ENCODE results near the gene ABTB1. TPM values are rescaled to one million over a fixed set of nuclear protein-coding genes. Genes with fewer than 3 reads are reported as not detected.

The ABTB1 gene
- total RNA-seq, 1 experiment from 2014 or later = 12.5 TPM

- TF ChIP-seq E2F1 (CRISPR knock-in tag; IDR thresholded peaks at IDR 0.05) (no peak), PRDM15 (CRISPR knock-in tag; IDR thresholded peaks at IDR 0.05) (no peak), FOXJ3 (CRISPR knock-in tag; IDR thresholded peaks at IDR 0.05; ENCODE audit: borderline replicate concordance) (no peak)
Observed at GRCh38 chr3:127698691-127699415, 26.1 kb downstream of the ABTB1 start (continued).

- no peaks in the 10 kb centered on the region for H3K27me3 Mint-ChIP-seq (ENCODE audit: low read depth)
- DNase-seq (ENCODE audit: low spot score) = no peak
- no peak for ATAC-seq
- H3K9me3 Mint-ChIP-seq = peaks cover 17% of the 10 kb centered on the region
- H3K4me1 Mint-ChIP-seq = peaks cover 3% of the 10 kb centered on the region
- no peaks in the 10 kb centered on the region for H3K36me3 Mint-ChIP-seq
- H3K4me3 Mint-ChIP-seq = no peak overlapping the region
- CTCF ChIA-PET = interaction anchor here (0.7 to 1.1 kb wide), 4 partner anchors 8 to 124 kb away, joined by 3 to 4 read pairs (median 3); no protein-coding TSS in a partner anchor
- H3K27ac Mint-ChIP-seq = no peak overlapping the region
- TF ChIP-seq SP1 (CRISPR knock-in tag; conservative IDR thresholded peaks at IDR 0.05) = no peak
- TF ChIP-seq NR3C1 (CRISPR knock-in tag; conservative IDR thresholded peaks at IDR 0.05; ENCODE audit: low read depth) = no peak
- TF ChIP-seq USF1 (CRISPR knock-in tag; IDR thresholded peaks at IDR 0.05) = no peak
- TF ChIP-seq TEAD1 (CRISPR knock-in tag; IDR thresholded peaks at IDR 0.05) = no peak
- no peak for TF ChIP-seq ETV6 (CRISPR knock-in tag; IDR thresholded peaks at IDR 0.05)
- TF ChIP-seq CREB1 (CRISPR knock-in tag; IDR thresholded peaks at IDR 0.05) = no peak
- TF ChIP-seq FOXP1 (CRISPR knock-in tag; IDR thresholded peaks at IDR 0.05; ENCODE audit: borderline replicate concordance) = no peak
- no peak for TF ChIP-seq RELA (CRISPR knock-in tag; IDR thresholded peaks at IDR 0.05; ENCODE audit: borderline replicate concordance)
- no peak for TF ChIP-seq ZNF263 (CRISPR knock-in tag; IDR thresholded peaks at IDR 0.05; ENCODE audit: low read depth)
- TF ChIP-seq GRHL2 (CRISPR knock-in tag; IDR thresholded peaks at IDR 0.05; ENCODE audit: insufficient replicate concordance, severe bottlenecking) = no peak
- TF ChIP-seq TP53 (CRISPR knock-in tag; IDR thresholded peaks at IDR 0.05) = no peak
- TF ChIP-seq PRRX2 (CRISPR knock-in tag; IDR thresholded peaks at IDR 0.05) = no peak
- POLR2A ChIA-PET = no interaction called here
Observed at GRCh38 chr3:127699416-127700300, 26.9 kb downstream of the ABTB1 start.

GRCh38 chr3:127700406-127700805, 27.7 kb downstream of the ABTB1 start:
- Mint-ChIP-seq H3K27ac (no peak overlapping the region), H3K9me3 (peaks cover 20% of the 10 kb centered on the region), H3K4me3 (no peak overlapping the region), H3K36me3 (no peaks in the 10 kb centered on the region), H3K27me3 (ENCODE audit: low read depth) (no peaks in the 10 kb centered on the region), H3K4me1 (peaks cover 3% of the 10 kb centered on the region)
- ChIA-PET POLR2A (interaction anchor here (0.6 kb wide), 1 partner anchor 13 kb away, joined by 3 read pairs; no protein-coding TSS in a partner anchor), CTCF (interaction anchor here (0.7 to 1.1 kb wide), 3 partner anchors 8 to 71 kb away, joined by 3 read pairs; no protein-coding TSS in a partner anchor)
- TF ChIP-seq ZNF219 (CRISPR knock-in tag; IDR thresholded peaks at IDR 0.05; ENCODE audit: borderline replicate concordance) = no peak
- TF ChIP-seq ZNF532 (CRISPR knock-in tag; IDR thresholded peaks at IDR 0.05; ENCODE audit: borderline replicate concordance) = no peak
- no peak for DNase-seq (ENCODE audit: low spot score)
- no peak for ATAC-seq
